HL-60 (cell line): ENCODE data around the gene ZSCAN2.

Experiments
- CTCF ChIP-seq: IDR thresholded peaks from one replicate; pipeline ENCODE4 v1.5.1; 2011; ENCODE audit warnings: low read length, control low read depth, inconsistent platforms; ENCODE audit not compliant: insufficient read depth
- GABPA ChIP-seq: IDR thresholded peaks from 2 replicates; pipeline ENCODE4 v1.6.1; 2012; ENCODE audit warnings: low read depth
- POLR2AphosphoS5 ChIP-seq: IDR thresholded peaks from 2 replicates; pipeline ENCODE4 v1.6.1; 2012; ENCODE audit warnings: low read depth
- TF ChIP-seq, protein P1 (sequence below): IDR thresholded peaks from 2 replicates; pipeline ENCODE4 v1.6.1; 2012; ENCODE audit warnings: low read depth; ENCODE audit not compliant: insufficient replicate concordance

DNA sequence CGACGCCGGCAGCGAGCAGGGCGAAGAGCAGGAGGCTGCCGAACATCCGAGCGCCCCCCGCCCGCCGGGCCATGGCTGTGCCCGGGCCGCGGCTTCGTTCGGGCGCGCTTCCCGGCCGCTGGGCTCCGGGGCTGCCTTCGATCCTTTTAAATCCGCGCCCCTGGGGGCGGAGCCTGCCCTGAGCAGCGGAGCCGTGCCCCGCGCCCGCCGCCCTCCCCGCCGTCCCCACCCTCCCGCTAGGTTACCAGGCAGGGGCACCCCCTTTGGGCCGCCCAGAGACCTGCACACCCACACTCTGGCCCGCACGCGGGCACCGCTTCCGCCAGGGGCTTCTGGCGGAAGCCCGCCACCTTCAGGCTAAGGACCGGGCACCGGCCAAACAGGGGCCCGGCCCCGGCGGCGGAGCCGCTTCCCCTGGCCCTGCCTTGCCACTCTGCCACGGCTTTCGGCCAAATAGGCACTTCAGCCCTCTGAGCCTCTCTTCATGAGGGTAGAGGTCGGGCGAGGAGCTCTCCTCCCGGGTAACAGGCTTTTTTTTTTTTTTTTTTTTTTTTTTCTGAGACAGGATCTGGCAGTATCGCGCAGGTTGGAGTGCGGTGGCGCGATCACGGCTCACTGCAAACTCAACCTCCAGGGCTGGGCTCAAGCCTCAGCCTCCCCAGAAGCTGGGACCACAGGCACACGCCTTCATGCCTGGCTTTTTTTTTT, 57.4 kb downstream of the ZSCAN2 start, which contains the start of gene NMB:
- TF ChIP-seq POLR2AphosphoS5 (0 out of 2 replicates have a peak, but pooled peaks have one; percentile 17), CTCF (peak; percentile 10), GABPA (no peak)
- TF ChIP-seq, protein P1, sequence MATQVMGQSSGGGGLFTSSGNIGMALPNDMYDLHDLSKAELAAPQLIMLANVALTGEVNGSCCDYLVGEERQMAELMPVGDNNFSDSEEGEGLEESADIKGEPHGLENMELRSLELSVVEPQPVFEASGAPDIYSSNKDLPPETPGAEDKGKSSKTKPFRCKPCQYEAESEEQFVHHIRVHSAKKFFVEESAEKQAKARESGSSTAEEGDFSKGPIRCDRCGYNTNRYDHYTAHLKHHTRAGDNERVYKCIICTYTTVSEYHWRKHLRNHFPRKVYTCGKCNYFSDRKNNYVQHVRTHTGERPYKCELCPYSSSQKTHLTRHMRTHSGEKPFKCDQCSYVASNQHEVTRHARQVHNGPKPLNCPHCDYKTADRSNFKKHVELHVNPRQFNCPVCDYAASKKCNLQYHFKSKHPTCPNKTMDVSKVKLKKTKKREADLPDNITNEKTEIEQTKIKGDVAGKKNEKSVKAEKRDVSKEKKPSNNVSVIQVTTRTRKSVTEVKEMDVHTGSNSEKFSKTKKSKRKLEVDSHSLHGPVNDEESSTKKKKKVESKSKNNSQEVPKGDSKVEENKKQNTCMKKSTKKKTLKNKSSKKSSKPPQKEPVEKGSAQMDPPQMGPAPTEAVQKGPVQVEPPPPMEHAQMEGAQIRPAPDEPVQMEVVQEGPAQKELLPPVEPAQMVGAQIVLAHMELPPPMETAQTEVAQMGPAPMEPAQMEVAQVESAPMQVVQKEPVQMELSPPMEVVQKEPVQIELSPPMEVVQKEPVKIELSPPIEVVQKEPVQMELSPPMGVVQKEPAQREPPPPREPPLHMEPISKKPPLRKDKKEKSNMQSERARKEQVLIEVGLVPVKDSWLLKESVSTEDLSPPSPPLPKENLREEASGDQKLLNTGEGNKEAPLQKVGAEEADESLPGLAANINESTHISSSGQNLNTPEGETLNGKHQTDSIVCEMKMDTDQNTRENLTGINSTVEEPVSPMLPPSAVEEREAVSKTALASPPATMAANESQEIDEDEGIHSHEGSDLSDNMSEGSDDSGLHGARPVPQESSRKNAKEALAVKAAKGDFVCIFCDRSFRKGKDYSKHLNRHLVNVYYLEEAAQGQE, result no peak
